ENCODE data around the gene NFIX. TPM values are rescaled to one million over a fixed set of nuclear protein-coding genes. Genes with fewer than 3 reads are reported as not detected.

NFIX gene
- total and polyA plus RNA-seq, 2 of the 13 experiments (the other 11 are each of a cell fraction or from before 2014, with no cell fraction given): 3.4 to 5.4 TPM

DNA sequence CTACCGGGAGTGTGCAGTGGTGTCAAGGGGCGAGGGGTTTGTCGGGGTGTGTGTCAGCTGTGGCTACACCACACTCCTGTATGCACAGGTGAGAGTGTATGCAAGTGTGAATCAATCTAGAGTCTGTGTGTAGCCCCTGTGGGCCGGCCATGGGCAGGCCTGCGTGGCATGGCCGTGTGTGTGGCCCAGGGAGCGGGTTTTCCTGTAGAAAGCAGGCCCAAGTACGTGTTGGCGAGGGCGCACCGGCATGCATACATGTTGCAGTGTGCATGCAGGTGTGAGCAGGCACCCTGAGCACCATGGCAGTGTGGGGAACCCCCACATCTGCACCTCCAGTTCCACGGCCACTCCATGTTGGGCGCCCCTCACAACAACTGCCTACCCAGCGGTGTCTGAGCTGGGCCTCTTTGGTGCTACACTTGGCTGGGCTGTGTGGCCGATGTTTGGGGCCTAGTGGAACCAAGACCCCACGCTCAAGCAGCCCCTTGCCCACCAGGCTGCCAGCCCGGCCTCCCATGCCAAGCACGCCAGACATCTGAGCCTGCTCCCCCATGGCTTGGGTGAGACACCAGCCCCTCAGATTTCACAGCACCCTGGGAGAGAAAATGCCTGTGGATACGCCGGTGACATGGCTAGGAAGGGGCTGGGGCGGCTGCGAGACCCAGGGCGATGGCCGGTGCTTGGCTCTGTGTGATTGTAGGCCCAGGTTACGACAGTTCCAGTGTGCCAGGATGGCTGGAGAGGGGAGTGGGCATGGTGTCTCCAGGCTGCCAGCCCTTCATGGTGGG, 2.1 kb downstream of the NFIX start:
- H3K27ac ChIP-seq (ENCODE audit: extremely low read length, insufficient read depth, low read length): no peak overlapping the region
- BruUV-seq (replicated peaks): no TSS peak
- CTCF ChIA-PET (ENCODE audit: low intra/inter-chr PET ratio, low total read pairs): no interaction called here
- intact Hi-C loops (cut with micrococcal nuclease; ENCODE audit: unreplicated experiment) (no loop called here), in situ Hi-C loops (cut with HindIII; ENCODE audit: extremely low pct_ligation_motif_present, low pct_unique_long_range_greater_than_20kb) (no loop called here)
- no peak for FAIRE-seq
- peaks cover 22% of the 10 kb centered on the region for H3K4me1 ChIP-seq (ENCODE audit: insufficient read depth, low read length)
- peaks cover 37% of the 10 kb centered on the region for H3K79me2 ChIP-seq (ENCODE audit: insufficient read depth, low read length)
- POLR2A ChIA-PET: interaction anchor here (1.4 to 2.1 kb wide), 3 partner anchors 12 to 63 kb away, joined by 8 to 13 read pairs (median 9); no protein-coding TSS in a partner anchor
- TF ChIP-seq ZNF564 (CRISPR knock-in tag; IDR thresholded peaks at IDR 0.05): 0 out of 2 replicates have a peak, but pooled peaks have one; percentile 2
- TF ChIP-seq ZNF501 (CRISPR knock-in tag; IDR thresholded peaks at IDR 0.05): 0 out of 2 replicates have a peak, but pooled peaks have one; percentile 23
- TF ChIP-seq, protein P1, sequence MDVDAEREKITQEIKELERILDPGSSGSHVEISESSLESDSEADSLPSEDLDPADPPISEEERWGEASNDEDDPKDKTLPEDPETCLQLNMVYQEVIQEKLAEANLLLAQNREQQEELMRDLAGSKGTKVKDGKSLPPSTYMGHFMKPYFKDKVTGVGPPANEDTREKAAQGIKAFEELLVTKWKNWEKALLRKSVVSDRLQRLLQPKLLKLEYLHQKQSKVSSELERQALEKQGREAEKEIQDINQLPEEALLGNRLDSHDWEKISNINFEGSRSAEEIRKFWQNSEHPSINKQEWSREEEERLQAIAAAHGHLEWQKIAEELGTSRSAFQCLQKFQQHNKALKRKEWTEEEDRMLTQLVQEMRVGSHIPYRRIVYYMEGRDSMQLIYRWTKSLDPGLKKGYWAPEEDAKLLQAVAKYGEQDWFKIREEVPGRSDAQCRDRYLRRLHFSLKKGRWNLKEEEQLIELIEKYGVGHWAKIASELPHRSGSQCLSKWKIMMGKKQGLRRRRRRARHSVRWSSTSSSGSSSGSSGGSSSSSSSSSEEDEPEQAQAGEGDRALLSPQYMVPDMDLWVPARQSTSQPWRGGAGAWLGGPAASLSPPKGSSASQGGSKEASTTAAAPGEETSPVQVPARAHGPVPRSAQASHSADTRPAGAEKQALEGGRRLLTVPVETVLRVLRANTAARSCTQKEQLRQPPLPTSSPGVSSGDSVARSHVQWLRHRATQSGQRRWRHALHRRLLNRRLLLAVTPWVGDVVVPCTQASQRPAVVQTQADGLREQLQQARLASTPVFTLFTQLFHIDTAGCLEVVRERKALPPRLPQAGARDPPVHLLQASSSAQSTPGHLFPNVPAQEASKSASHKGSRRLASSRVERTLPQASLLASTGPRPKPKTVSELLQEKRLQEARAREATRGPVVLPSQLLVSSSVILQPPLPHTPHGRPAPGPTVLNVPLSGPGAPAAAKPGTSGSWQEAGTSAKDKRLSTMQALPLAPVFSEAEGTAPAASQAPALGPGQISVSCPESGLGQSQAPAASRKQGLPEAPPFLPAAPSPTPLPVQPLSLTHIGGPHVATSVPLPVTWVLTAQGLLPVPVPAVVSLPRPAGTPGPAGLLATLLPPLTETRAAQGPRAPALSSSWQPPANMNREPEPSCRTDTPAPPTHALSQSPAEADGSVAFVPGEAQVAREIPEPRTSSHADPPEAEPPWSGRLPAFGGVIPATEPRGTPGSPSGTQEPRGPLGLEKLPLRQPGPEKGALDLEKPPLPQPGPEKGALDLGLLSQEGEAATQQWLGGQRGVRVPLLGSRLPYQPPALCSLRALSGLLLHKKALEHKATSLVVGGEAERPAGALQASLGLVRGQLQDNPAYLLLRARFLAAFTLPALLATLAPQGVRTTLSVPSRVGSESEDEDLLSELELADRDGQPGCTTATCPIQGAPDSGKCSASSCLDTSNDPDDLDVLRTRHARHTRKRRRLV (CRISPR knock-in tag; IDR thresholded peaks at IDR 0.05): 0 out of 2 replicates have a peak, but pooled peaks have one; percentile 24
- no peak for TF ChIP-seq JUN (CRISPR knock-in tag; IDR thresholded peaks at IDR 0.05)
- peak; percentile 43 for TF ChIP-seq AGO2 (optimal IDR thresholded peaks at IDR 0.05; ENCODE audit: low read depth, low read length)
- peaks cover 5 to 10% of the 10 kb centered on the region in 2 experiments; a peak in 4 of 5 replicates for H3K36me3 ChIP-seq (replicated peaks in 1 of 2; ENCODE audit: control insufficient read depth in 1 of 2, insufficient read depth in 2 of 2, low read length in 2 of 2)
- peak overlapping the region; percentile 79 to 96 (median 85); a peak in 4 of 6 replicates for H3K4me3 ChIP-seq (replicated peaks in 1 of 3; ENCODE audit: insufficient read depth in 1 of 3, low read depth in 2 of 3, low read length in 3 of 3)
- H3K9ac ChIP-seq (ENCODE audit: insufficient read depth, low read depth, low read length): peak overlapping the region; percentile 78; the same call in 1 of the 2 replicates
- no peak overlapping the region for H2AFZ ChIP-seq (ENCODE audit: low read length)
- no peaks in the 10 kb centered on the region for H3K9me3 ChIP-seq (ENCODE audit: low read length)
- H3K4me2 ChIP-seq (ENCODE audit: low read depth, low read length): peak overlapping the region; percentile 83
- H3K27me3 ChIP-seq (ENCODE audit: control insufficient read depth in 1 of 2, insufficient read depth in 2 of 2, low read length in 2 of 2): no peaks in the 10 kb centered on the region
- peaks cover 6% of the 10 kb centered on the region; the same call in 1 of the 2 replicates for H4K20me1 ChIP-seq (ENCODE audit: insufficient read depth, low read length)
- no peak for DNase-seq (ENCODE audit: low spot score)
- WGBS (ENCODE audit: low lambda C conversion rate): 92% methylated on average over 15 of the region's 25 CpGs
- no peak; the same call in 2 of the 3 replicates for ATAC-seq
